Stimulated activated CD8-positive, alpha-beta memory T cell treated with anti-CD3 and anti-CD28 coated beads, Interleukin-12 subunit alpha, Interleukin-12 subunit beta, amount 100 ng/mL, for 4 hours (primary cell): ENCODE data around the gene EPHA4.
A peak's percentile ranks its signal among the peaks of the same experiment; 100 is the strongest.

Experiments
- DNase-seq: peaks from one replicate; pipeline ENCODE4 v3.0.0-alpha.2; 2020; ENCODE audit warnings: low read depth

Gene EPHA4

DNA sequence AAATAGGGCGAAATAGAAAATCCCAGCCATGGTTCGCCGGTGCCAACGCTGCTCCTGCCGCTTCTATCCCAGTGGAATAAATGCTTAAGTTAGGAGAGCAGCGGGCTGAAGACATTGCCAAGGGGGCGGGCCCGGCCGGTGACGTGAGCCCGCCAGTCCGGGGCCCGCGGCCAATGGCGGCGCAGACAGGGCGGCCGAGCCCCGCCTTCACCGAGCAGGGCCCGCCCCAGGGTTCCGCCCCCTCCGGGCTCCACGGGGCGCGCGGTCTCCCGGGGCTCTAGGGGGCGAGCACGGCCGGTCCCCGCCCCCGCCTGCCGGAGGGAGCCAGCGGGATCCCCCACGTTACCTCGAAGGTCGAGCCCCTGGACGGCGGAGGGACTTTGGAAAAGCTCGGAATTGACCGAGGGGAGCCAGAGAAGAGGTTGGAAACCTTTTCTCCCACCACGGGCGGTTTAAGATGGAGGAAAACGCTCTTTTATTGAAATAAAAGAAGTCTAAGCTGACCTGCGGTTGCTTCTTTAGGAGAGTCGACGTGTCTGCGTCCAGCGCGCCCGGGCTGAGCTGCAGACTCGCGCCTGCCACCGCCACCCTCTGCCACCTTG lies at the start of gene EPHA4:
Gene EPHA4, minus strand, starts transcription at position 86 of the 602 bp plus-strand sequence. Its CDS starts 56 bp downstream, at position 30.
- DNase-seq, result peak; percentile 80

DNA sequence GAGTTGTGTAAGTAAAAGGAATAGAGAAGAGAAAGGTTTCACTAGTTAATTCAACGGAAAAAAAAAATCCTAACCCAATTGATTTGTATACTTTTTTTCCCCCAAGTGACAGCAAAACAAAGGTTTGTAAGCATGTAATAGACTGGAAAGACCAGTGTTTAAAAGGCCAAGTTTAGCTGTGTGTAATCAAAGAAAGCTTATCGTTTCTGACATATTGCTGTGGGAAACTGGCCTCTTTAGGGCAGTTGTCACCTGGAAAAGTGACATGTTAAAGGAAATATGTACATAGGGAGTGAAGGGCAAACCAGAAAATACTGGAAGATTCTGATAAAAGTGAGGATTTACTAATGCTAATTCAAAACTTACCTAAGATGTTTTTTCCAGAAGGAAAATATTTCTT lies 45.9 kb upstream of the EPHA4 start:
- no peak for DNase-seq

DNA sequence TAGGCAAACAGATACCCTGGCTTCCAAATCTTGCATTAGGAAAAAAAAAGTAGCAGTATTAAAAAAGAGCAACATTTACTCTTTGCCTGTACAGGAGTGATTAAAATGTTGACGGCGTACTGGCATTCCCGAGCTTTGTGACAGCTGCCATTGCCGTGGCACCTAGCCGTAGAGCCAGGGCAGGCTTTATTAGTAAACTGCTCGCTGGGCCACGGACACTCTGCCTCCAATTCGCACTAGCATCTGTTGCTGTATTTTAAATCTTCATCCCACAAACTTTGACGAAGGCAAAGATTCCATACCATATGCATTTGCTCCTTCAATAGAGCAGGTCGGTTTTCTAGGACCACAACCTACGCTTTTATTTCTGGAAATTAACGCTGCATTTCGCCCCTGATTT lies 44.5 kb upstream of the EPHA4 start:
- DNase-seq, result no peak

DNA sequence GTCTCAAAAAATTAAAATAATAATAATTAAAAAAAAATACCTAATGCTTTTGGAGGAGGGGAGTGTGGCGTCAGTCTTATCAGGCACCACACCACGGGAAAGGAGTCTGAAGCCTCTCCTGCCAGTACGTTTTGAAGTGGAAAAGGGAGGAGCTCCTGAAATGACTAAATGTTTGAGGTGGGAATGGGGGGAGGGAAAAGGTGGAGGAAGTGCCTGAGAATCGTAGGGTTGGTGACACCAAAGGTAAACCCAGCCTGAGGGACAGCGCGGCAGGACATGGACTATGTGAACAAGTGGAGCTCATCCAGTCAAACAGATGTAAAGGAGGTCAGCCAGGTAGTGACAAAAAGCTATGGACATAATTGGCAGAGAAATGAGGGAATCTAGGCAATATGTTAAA lies 42.2 kb upstream of the EPHA4 start:
- DNase-seq, result no peak

DNA sequence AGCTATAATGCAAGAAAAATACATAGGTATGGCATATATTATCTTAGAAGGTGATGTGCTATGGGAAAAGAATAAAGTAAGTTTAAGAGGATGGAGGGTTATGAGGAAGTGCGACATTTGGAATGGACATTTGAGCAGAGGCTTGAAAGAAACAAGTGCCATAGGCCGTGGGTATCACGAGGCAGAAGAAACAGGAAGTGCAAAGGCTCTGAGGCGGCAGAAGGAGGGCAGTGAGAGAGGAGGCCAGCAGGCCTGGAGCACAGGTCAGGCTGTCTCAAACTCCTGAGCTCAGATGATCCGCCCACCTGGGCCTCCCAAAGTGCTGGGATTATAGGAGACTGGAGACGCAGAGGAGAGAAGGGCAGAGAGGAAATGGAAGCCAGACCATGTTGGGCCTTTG lies 40.7 kb upstream of the EPHA4 start:
- no peak for DNase-seq

DNA sequence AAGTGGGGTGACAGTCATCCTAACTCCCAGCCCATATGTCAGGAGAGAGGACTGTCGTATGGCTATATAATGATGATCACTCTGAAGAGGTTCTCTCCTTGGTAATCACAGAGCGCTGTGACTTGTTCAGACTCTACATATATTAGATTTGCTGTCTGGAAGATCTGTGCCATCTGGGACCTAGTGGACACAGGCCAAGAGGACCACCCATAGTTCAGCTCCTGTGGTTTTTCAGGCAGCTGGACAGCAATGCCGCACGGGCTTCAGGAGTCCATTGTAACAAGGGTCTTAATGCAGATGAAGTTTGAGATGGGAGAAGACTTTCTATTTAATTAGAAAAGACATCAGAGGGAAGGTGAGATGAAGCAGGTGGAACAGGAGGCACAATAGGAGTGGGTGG lies 40.1 kb upstream of the EPHA4 start:
- no peak for DNase-seq

DNA sequence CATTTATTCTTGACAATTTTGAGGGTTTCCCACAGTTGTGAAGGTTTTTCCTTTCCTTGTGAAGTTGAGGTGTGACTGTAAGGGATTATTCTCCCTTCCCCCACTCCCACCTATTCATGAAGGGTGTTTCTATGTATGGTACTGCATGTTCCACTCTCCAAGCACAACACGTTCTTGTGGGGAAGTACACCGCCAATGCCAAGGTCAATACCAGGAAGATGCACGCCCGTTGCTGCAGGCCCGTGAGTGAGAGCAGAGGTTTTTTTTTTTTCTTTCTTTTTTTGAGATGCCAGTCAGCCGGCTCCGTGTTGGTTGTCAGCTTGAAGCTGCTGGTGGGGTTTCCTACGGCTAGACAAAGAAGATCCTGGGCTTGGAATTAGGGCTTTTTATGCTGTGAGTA lies 38.6 kb upstream of the EPHA4 start:
- DNase-seq, result no peak

DNA sequence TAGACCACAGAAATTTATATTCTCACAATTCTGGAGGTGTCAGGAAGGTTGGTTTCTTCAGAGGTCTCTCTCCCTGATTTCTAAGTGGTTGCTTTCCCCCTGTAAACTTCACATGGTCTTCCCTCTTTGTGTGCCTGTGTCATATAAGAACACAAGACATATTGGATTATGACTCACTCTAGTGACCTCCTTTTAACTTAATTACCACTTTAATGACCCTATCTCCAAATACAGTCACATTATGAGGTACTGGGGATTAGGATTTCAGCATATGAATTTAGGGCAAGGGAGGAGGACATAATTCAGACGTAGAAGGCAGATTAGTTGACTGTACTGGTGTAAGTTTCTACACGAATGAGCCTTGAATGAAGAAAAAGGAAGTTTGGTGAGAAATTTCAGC lies 38.2 kb upstream of the EPHA4 start:
- no peak for DNase-seq

DNA sequence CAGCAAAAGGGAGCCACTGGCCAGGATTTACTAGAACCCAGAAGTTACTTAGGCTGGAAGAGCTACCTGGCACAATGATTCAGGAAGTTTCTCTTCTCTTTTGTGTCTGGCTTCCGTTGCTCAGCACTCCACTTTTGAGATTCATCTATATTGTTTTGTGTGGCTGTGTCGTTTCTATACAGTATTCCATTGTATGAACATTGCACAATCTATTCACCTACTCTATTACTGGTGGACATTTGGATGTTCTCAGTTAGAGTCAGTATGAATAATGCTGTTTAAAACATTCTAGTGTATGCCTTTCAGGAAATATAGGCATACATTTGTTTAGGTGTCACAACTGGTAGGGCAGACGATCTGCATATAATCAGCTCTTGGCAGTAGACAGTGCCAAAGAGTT lies 36.3 kb upstream of the EPHA4 start:
- DNase-seq, result no peak

DNA sequence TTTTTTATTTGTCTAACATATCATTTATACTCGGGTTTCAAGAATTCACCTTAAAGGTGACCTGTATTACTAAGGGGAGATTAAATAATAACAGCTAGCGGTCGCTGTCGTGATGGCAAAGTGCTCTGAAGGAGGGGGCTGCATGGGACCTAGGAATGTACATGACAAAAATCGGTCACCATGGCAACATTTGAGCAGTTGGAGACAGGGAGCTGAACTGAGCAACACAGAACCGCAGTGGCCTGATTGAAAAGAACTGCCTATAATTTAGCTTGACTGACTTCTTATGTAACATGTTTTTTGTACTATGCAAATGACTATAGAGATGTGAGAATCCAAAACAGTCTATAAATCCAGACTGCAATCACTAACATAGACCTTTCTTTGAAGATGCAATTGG lies 34.3 kb upstream of the EPHA4 start:
- DNase-seq, result no peak

DNA sequence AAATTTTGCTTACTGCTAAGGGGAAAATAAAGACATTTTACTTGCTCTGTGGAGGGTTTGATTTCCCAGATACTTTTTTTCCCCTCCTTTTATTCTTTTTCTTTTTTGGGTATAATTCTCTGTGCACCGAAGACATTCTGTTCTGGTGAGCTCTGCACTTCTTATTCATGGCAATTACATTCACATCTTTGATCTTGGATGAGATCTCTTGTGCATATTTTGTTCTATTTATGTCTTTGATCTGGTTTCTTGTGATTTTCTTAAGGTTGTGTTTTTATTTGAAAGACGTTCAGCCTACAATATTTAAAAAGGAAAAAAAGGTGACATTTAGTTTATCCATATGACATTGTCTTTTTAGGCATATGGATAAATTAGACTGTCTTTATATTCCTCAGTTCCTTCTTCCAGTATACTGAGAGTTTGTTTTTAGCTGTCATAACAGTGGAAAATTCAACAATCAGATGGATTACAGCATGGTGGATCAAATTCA lies 33.7 kb upstream of the EPHA4 start:
- no peak for DNase-seq

DNA sequence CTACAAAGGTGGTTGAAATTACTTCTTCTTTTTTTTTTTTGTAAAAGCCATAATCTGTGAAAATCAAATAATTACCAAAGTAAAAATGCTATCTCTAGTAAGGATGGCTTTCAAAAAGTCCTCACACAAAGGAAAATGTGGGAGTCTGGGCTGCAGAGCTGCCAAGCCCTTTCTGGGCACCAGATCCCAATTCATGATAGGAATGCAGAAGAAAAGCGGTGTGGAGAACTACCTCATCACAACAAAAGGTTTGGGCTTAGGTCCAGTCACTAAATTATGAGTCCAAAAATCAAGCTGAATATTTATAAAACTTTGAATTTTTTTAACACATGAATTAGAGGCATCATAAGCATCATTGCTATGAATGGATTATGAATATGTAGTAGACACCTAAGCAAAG lies 30.8 kb upstream of the EPHA4 start:
- no peak for DNase-seq

DNA sequence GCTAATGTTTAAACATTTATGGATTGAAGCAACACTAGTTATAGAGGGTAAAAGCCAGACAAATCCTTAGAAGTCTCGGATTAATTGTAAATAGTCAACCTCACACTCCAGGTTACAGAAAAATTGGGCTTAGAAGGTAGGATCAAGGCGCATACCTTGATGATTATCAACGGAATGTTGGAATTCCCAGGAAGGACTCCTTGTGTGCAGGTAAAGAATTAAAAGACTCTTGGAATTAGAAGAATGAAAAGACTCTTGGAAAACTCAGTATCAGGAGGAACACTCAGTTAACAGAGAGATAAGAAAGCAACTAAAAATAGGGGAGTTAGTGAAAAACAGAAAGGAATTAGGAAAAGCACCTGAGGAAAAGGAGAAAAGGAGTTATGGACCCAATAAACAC lies 29.3 kb upstream of the EPHA4 start:
- no peak for DNase-seq

DNA sequence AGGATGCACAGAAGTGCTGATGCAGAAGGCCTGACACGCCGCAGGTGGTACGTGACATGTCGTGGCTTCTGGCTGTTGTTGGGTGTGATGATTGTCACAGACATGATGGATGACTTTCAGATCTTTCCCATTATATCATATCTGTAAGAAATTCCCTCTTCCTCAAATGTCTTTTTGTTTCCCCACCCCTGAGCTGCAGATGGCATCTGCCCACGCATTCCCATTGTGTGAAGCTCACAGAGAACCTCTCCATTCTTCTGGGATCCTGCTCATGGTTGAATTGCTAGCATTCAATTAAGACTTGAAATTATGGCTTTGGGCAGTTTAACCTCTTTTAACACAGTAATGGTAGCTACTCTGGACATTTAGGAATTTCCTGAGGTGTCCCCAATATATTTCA lies 28.3 kb upstream of the EPHA4 start:
- DNase-seq, result no peak

DNA sequence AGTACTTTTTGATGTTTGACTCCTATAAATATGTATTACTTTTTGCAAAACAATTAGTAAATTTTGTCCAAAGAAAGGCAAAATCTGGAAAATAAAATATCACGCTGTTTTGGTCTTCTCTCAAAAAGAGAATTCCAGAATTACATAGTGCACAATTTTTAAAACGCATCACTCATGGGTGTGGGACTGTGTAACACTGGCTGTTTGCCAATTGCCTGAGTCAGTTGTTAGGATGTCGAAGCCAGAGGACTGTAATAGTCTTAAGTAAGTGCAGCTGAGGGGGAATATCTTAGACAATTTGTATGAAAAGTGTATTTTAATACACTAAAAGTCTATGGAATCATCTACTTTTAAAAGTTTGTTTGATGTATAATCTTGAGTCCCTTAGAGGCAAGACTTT lies 24.1 kb upstream of the EPHA4 start:
- DNase-seq, result no peak

DNA sequence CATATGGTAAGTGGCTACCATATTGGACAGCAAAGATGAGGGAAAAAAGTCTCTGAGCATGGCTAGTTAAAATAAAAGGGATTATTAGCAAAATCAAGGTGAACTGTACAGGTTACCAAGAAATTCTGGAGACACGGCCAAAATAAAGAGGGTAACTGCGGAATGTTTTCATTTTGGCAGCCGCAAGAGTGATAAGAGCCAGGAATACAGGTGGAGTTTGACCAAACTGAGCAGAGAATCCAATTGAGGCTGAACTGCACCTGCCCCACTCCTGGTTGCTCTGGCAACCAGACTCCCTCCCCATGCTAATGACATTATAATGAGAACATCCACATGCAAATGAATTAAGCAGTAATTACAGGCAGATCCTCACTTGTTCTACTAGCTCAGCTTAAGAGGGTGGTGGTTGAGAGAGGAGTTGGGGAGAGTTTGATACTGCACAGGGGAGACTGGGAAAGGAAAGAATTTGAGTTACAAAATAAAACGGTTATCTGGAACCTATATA lies 18.8 kb upstream of the EPHA4 start:
- no peak for DNase-seq

DNA sequence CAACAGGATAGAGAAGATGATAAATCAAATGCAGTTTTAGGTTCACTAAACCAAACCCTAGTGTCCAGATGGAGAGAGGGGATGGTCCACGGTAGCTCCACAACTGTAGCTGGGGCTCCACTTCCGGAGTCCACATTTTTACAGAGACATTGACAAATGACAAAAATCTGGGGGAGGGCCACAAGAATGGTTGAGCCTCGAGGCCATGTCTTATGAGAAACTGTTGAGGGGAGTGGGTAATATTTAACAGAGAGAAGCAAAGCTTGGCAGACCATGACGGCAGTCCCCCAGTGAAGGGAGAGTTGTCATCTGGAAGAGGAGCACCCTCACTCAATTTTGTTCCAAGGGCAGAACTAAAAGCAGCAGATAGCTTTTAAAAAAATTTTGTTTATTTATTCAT lies 17.6 kb upstream of the EPHA4 start:
- DNase-seq, result no peak

DNA sequence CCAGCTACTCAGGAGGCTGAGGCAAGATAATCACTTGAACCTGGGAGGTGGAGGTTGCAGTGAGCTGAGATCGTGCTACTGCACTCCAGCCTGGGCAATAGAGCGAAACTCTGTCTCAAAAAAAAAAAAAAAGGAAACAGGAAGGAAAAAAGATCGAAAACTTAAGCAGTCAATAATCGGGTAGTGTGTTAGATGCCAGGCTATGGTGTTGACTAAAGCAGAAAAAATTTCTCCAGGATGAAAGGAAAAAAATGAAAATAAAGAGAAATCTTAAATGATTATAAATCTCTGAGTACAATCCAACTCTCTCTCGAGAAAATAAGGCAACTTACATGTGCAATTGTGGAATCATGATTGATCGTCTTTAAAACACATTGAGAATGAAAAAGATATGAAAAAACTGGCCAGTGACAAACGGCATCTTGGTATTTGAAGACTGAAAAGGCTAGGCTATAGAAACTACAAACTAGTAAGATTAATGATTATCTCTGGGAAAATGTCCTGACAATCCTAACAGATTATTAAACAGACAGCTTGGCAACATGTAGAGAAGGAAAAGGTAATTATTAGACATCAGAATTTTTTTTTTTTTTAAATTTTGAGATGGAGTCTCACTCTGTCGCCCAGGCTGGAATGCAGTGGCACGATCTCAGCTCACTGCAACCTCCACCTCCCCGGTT lies 16.3 kb upstream of the EPHA4 start:
- DNase-seq, result no peak

DNA sequence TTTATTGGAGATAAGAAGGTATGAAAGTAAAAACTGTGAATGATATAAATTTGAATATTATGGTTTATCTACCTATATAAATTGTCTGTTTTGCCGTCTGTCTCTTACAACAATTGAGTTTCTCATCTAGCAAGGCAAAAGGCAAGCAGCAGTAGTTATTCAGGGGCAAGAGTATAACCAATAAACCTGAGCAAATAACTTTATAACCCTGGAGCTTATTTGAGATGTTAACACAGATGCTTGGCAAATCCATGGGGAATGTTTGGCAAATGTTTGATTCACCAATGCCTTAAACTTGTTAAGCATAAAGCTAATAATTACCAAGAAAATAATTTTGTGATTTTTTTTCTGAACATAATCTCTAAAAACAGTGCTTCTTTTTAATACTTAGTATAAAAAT lies 9.9 kb upstream of the EPHA4 start:
- DNase-seq, result no peak

DNA sequence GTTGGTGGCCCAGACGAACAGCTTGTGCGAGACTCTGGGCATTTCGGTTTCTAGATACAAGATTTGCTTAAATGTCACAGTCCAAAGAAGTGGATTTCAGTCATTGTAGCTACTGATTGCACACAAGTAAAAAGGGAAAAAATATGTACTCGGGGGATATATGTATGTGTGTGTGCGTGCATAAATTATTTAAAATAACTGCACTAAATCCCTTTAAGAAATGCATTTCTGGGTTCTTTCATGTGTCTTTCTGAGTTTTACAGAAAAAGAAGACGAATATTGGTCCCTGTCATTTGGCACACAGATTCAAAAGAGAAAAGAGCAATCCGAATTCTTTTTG lies 2.1 kb upstream of the EPHA4 start:
- no peak for DNase-seq

DNA sequence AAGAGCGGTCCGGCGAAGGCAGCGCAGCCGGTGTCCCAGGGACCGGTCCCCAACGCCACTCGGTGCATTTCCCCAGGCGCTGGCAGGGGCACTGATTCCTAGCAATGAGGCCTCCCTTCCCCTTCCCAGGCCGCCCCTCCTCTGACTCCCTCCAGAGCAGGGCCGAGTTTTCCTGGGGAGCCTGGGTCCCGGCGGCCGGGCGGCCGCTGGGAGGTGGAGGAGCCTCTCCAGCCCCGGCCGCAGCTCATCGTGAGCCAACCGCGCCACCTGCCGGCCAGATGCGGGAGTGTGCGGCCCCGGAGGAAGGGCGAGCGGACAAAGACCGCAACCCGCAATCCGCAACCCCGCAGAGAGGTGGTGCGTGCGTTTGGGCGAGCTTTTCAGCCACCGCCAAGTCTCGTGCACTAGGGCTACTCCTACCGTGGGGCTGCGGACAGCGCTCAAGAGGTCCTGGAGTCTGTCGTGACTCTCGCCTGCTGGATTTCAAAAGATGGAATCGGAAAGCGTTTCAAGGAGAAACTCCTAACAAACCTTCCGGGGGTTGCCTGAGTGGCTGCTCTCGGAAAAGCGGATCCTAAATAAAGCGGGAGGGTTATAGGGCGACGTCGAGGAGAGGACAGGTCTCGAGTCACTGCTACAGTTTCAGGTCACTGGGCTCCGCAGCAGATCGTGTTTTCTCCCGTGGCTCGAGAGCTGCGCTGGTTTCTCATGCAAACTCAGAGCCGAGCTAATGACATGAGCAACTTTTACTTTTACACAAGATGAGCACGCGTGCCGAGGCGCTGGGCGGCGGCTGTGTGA lies 1.5 kb upstream of the EPHA4 start:
- DNase-seq, result peak; percentile 64

DNA sequence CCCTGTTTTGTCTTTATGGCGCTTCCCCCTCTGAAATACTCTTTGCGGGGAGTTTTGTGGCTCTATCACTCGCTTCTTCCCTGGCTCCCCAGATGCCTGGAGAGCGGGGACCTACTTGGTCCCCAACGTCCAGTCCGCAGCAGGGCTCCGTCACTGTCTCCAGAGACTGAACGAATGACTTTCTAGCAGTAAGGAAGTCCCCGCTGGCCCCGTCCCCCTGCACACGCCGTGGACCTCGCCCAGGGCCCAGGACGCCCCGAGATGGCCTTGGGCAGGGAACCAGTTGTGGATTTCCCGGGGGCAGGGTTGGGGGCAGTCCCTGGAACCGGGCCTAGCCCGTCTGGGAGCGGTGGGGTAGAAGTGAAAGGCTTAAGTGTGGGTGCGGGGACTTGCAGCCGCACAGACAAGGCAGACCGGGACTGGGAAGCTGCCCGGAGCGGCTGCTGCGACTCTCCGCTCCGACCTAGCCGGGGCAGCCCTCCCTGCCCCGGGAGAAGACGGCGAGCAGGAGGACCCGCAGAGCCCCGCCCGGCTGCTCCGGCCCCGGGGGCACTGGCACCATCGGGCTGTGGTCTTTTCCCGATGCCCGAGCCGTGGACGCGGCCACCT lies 821 bp upstream of the EPHA4 start:
- no peak for DNase-seq
